Stimulated activated CD4-positive, alpha-beta T cell treated with anti-CD3 and anti-CD28 coated beads, TNF-alpha, amount 100 ng/mL, for 4 hours (primary cell): ENCODE results near the gene RHOH.
"Not testable (repeated sequence)": the region's sequence is repeated elsewhere in the genome, so short reads cannot be mapped to it uniquely, and the experiment has no call there.

Experiments
- DNase-seq, 3 experiments: peaks; one replicate each; pipeline ENCODE4 v3.0.0-alpha.2; 2020; ENCODE audit warnings: low read depth in 3 of 3

The RHOH gene

GRCh38 chr4:40262077-40262528 is 65.3 kb downstream of the RHOH start:
- DNase-seq: no peak

GRCh38 chr4:40262861-40263260 is 66.0 kb downstream of the RHOH start:
- DNase-seq: no peak

DNA sequence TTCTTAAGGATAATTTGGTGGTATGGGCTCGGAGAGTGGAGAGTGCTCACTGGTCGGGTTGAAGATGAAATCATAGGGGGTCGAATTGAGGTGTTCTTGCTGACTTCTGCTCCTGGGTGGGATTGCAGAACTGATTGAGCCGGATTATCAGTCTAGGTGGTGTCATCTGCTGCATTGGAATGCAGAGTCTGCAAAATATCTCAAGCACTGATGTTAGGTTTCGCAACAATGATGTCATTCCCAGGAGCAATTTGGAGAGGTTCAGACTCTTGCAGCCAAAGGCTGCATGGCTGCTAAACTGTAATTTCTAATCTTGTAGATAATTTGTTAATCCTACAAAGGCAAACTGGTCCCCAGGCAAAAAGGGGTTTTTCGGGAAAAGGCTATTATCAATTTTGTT is 67.7 kb downstream of the RHOH start:
- no peak for DNase-seq

DNA sequence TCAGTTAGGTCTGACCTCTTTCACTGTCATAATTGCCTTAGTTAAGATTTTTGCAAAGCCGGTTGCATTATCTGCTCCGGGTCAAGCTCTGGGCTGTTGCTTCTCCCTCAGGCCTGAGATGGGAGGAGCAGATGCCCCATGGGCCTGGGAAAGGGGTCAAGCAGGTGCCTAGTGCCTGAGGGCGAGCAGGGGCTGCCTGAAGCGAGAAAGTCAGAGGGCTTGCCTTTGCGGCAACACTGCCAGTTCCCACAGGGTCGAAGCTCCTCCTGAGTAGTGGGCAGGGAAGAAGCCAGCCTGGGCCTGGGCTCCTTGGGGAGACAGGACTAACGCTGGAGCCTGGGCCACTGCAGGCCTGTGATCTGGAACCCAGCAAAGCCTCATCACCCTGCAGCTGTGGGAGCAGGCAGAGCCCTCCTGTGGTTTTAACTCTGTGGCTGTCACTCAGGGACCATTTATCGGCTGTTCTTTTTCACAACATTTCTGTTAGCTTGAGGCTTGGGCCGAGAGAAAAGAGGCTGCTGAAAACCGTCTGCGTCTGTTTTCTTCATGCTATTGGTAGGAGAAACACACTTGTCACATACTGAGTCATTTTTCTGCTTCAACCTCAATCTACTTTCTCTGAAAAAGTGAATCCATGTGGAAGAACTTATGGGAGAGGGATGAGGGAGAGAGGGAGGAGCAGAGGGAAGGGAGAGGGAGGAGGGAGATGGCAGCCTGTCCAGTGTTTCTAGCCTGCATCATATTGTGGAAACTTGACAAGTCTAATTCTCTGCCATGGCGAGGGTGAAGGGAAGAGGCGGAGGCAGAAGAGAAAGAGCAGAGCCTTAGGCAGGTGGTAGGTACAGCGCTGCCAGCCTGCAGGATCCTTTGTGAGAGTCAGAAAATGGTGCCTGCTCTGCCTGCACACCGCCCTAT is 68.4 kb downstream of the RHOH start:
- DNase-seq: no peak

- no peak for DNase-seq
Observed at GRCh38 chr4:40265910-40266274, 69.1 kb downstream of the RHOH start.

- DNase-seq: no peak
Observed at GRCh38 chr4:40269133-40269532, 72.3 kb downstream of the RHOH start.

DNA sequence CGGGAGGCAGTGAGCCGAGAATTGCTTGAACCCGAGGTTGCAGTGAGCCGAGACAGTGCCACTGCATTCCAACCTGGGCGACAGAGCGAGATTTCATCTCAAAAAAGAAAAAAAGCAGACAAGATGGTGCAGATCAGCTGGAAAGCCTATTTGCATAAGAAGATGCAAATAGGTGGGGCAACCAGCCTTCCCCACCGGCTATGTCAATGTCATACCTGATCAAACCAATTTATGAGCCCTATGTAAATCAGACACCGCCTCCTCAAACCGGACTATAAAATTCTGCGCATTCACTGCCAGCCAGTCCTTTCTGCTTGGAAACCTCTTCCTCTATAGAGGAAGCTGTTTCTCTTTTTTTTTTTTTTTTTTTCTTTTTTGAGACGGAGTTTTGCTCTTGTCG is 73.8 kb downstream of the RHOH start:
- DNase-seq: no peak

GRCh38 chr4:40275065-40275730 is 78.4 kb downstream of the RHOH start:
- no peak for DNase-seq

GRCh38 chr4:40276546-40276945 is 79.7 kb downstream of the RHOH start:
- no peak for DNase-seq

DNA sequence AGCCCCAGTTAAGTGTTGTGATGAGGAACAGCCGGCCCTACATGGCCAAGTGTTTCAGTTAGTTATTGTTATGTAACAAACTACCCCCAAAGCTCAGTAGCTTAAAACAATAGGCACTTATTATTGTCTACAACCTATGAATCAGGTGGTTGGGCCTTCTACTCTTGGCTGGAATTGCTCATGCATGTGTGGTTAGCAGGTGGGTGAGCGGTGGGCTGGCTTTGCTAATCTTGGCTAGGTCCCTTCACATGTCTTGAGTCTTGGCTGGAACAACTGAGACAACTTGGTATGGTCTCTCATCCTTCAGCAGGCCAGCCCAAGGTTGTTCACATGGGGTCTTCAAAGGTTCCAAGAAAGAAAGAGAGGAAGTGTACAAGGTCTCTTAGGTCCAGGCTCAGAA is 83.8 kb downstream of the RHOH start:
- peak in 1 of 3 experiments; percentile 40 for DNase-seq

DNA sequence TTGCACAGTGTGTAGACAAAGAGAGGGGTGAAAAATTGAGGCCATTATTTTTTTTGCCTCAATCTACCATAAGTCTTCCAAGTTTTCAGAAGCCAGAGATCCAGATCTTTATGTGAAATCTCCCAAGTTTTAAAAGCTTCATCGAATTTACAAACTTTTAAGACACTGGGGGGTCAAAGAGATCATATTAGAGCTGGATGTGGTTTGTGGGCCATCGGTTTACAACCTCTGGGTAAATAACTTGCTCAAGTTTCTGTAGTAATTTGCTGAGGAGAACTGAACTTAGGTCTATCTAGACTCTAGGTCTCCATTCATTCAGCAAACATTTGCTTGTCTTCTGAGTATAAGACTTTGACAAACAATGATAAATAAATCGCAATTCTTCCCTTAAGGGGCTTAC is 84.3 kb downstream of the RHOH start:
- DNase-seq: no peak

GRCh38 chr4:40281913-40282312 is 85.1 kb downstream of the RHOH start:
- DNase-seq: no peak

GRCh38 chr4:40282857-40283256 is 86.0 kb downstream of the RHOH start:
- not testable (repeated sequence) for DNase-seq

- peak in 1 of 3 experiments; percentile 35 for DNase-seq
Observed at GRCh38 chr4:40283413-40283812, 86.6 kb downstream of the RHOH start.

GRCh38 chr4:40283968-40284367 is 87.1 kb downstream of the RHOH start:
- peak; percentile 44 to 83 (median 79) for DNase-seq

DNA sequence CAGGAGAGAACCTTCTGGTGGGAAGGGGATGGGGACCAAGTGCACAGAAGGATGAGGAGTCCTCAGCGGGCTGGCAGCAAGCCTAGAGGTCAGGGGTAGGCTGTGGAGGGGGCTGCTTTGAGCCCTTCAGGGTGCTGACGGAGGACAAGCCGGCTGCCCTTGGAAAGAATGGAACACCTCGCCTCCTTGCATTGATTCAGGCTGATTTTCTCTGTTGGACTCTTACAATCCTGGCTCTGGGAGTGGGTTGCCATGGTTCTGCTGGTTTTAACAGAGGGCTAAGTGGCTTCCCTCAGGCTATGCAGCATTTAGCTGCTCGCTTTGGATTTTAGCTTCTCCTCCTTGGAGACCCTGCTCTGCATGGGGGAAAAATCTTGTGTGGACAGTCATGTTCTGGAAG is 88.9 kb downstream of the RHOH start:
- DNase-seq: no peak

DNA sequence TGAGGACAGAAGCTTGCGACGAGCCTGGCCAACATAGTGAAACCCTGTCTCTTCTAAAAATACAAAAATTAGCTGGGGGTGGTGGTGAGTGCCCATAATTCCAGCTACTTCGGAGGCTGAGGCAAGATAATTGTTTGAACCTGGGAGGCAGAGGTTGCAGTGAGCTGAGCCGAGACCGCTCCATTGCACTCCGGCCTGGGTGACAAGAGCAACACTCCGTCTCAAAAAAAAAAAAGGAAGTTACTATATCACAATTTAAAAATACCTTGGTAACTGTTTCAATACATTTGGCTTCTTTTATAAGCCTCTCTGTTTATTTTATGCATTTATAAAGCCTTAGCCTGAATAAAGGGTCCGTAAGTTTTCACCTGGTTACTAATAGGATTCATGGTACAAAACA is 91.7 kb downstream of the RHOH start:
- DNase-seq: no peak

- DNase-seq: no peak
Observed at GRCh38 chr4:40289366-40290188, 92.7 kb downstream of the RHOH start.

GRCh38 chr4:40290611-40291186 is 93.9 kb downstream of the RHOH start:
- DNase-seq: not testable (repeated sequence)

DNA sequence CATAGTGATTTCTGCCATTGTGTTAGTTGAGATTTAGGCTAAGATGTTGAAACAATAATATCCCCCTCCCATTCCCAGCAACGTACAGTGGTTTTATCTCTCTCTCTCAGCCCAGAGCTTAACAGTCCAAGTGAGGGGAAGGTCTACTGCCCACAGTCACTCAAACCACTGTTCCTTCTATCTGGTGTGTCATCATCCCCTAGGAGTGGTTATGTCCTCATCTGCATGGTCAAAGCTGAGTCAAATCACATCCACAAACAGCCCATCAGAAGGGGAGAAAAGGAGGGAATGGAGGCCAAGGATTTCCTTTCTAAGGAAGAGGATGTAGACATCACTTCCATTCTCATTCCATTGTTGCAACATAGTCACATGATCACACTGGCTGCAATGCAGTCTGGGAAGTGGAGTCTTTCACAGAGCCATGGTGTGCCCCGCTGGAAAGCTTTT is 95.5 kb downstream of the RHOH start:
- DNase-seq: no peak

GRCh38 chr4:40294339-40294738 is 97.5 kb downstream of the RHOH start:
- no peak for DNase-seq

DNA sequence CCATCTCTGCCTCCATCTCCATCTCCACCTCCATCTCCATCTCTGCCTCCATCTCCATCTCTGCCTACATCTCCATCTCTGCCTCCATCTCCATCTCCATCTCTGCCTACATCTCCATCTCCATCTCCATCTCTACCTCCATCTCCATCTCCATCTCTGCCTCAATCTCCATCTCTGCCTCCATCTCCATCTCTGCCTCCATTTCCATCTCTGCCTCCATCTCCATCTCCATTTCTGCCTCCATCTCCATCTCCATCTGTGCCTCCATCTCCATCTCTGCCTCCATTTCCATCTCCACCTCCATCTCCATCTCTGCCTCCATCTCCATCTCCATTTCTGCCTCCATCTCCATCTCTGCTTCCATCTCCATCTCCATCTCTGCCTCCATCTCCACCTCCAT is 98.2 kb downstream of the RHOH start:
- not testable (repeated sequence) for DNase-seq
